CD4-positive, CD25-positive, alpha-beta regulatory T cell (primary cell): ENCODE data around the gene P2RY8. TPM values are rescaled to one million over a fixed set of nuclear protein-coding genes. Genes with fewer than 3 reads are reported as not detected.
A peak's percentile ranks its signal among the peaks of the same experiment; 100 is the strongest.
"Not testable (repeated sequence)": the region's sequence is repeated elsewhere in the genome, so short reads cannot be mapped to it uniquely, and the experiment has no call there.

Experiments
- ATAC-seq, 2 donors: fragments of 150-1000 bp; cut with Tn5 transposase; one replicate each; pipeline ENCODE4 v1.10.0; 2021; ENCODE audit warnings: low read depth in 2 of 2, moderate number of reproducible peaks in 2 of 2, moderate library complexity in 1 of 2
- DNase-seq, 3 donors: peaks; one replicate each; pipeline versions ENCODE4 v3.0.0 to v3.0.0-alpha.2; 2012 to 2022; ENCODE audit warnings: mixed read lengths in 1 of 3
- H3K27ac ChIP-seq: one replicate; pipeline ENCODE4 v1.7.0; 2013; ENCODE audit warnings: mild to moderate bottlenecking, low read length; ENCODE audit not compliant: insufficient read depth, poor library complexity, severe bottlenecking
- H3K27me3 ChIP-seq: one replicate; pipeline ENCODE4 v1.7.0; 2013; ENCODE audit warnings: low read length; ENCODE audit not compliant: control insufficient read depth, insufficient read depth
- H3K36me3 ChIP-seq: one replicate; pipeline ENCODE4 v1.7.0; 2013; ENCODE audit warnings: mild to moderate bottlenecking, low read length, moderate library complexity; ENCODE audit not compliant: control insufficient read depth, insufficient read depth
- H3K4me1 ChIP-seq: 2 replicates; pipeline ENCODE4 v1.7.0; 2013; ENCODE audit warnings: mild to moderate bottlenecking, low read length; ENCODE audit not compliant: insufficient read depth, control insufficient read depth, poor library complexity, severe bottlenecking
- H3K4me3 ChIP-seq: one replicate; pipeline ENCODE4 v1.7.0; 2013; ENCODE audit warnings: low read depth, mild to moderate bottlenecking, low read length, moderate library complexity
- H3K9me3 ChIP-seq, 2 experiments: 1 replicate in 1 of 2; 2 replicates in 1 of 2; pipeline ENCODE4 v1.7.0; 2013; ENCODE audit warnings: low read length in 2 of 2, mild to moderate bottlenecking in 1 of 2, moderate library complexity in 1 of 2; ENCODE audit not compliant: control insufficient read depth in 2 of 2
- H3K27ac Mint-ChIP-seq, 3 donors: one replicate each; pipeline ENCODE4 v1.8.0; 2020 to 2022; ENCODE audit warnings: mild to moderate bottlenecking in 3 of 3, mixed read lengths in 3 of 3, moderate library complexity in 2 of 3
- H3K27me3 Mint-ChIP-seq: one replicate; pipeline ENCODE4 v1.8.0; 2022; ENCODE audit warnings: mild to moderate bottlenecking, mixed read lengths
- H3K36me3 Mint-ChIP-seq: one replicate; pipeline ENCODE4 v1.8.0; 2020; ENCODE audit warnings: mixed read lengths
- H3K4me1 Mint-ChIP-seq, 4 donors: one replicate each; pipeline ENCODE4 v1.8.0; 2020 to 2022; ENCODE audit warnings: mixed read lengths in 4 of 4, mild to moderate bottlenecking in 1 of 4
- H3K4me3 Mint-ChIP-seq, 4 donors: one replicate each; pipeline ENCODE4 v1.8.0; 2020 to 2022; ENCODE audit warnings: mild to moderate bottlenecking in 4 of 4, mixed read lengths in 4 of 4, moderate library complexity in 3 of 4
- H3K9me3 Mint-ChIP-seq, 7 donors: one replicate each; pipeline ENCODE4 v1.8.0; 2020 to 2022; ENCODE audit warnings: mixed read lengths in 7 of 7, mild to moderate bottlenecking in 3 of 7, moderate library complexity in 2 of 7
- polyA plus RNA-seq, 4 donors: library from polyadenylated mRNA; unstranded; fragments of 300-500 nt; fragmentation: Illumina TruSeq; gene quantifications; one replicate each; pipeline ENCODE4 v1.2.3, GENCODE V29; 2021
- total RNA-seq: library from RNA; stranded (reverse); gene quantifications from one replicate; pipeline ENCODE4 v1.2.3, GENCODE V29; 2022

Gene P2RY8
- total and polyA plus RNA-seq, 5 donors from 2014 or later: 158 to 222 (median 195) TPM

- H3K27ac ChIP-seq: no peak overlapping the region
- H3K4me3 ChIP-seq: no peak overlapping the region
- no peaks in the 10 kb centered on the region for H3K27me3 ChIP-seq
- peak overlapping the region in 2 of 3 donors; percentile 75 to 86 for H3K27ac Mint-ChIP-seq
- peak in 1 of 3 donors; percentile 31 for DNase-seq
- peak overlapping the region in 2 of 4 donors; percentile 15 to 73 for H3K4me3 Mint-ChIP-seq
- ATAC-seq: peak; percentile 25 to 31
- peaks cover 39% of the 10 kb centered on the region for H3K36me3 ChIP-seq
- H3K36me3 Mint-ChIP-seq: peaks cover 32% of the 10 kb centered on the region
- H3K9me3 ChIP-seq: no peaks in the 10 kb centered on the region
- peaks cover 5 to 53% (median 12%) of the 10 kb centered on the region in 4 donors for H3K4me1 Mint-ChIP-seq
- peaks cover 3% of the 10 kb centered on the region for H3K4me1 ChIP-seq
- H3K27me3 Mint-ChIP-seq: no peaks in the 10 kb centered on the region
- H3K9me3 Mint-ChIP-seq: peaks cover 0 to 3% (median 0%) of the 10 kb centered on the region in 7 donors
Observed at GRCh38 chrX:1493877-1494510, 43.0 kb downstream of the P2RY8 start.

GRCh38 chrX:1493412-1493811 is 43.6 kb downstream of the P2RY8 start:
- no peaks in the 10 kb centered on the region for H3K27me3 Mint-ChIP-seq
- no peak for DNase-seq
- H3K4me3 ChIP-seq: no peak overlapping the region
- no peaks in the 10 kb centered on the region for H3K9me3 ChIP-seq
- H3K9me3 Mint-ChIP-seq: peaks cover 0 to 3% (median 0%) of the 10 kb centered on the region in 7 donors
- H3K4me1 ChIP-seq: peaks cover 3% of the 10 kb centered on the region
- no peak overlapping the region for H3K27ac ChIP-seq
- peak overlapping the region; percentile 74 to 90 (median 75) for H3K27ac Mint-ChIP-seq
- H3K36me3 Mint-ChIP-seq: peaks cover 38% of the 10 kb centered on the region
- peak overlapping the region in 2 of 4 donors; percentile 43 to 73 for H3K4me3 Mint-ChIP-seq
- no peak for ATAC-seq
- H3K36me3 ChIP-seq: peaks cover 45% of the 10 kb centered on the region
- H3K27me3 ChIP-seq: no peaks in the 10 kb centered on the region
- peaks cover 5 to 53% (median 12%) of the 10 kb centered on the region in 4 donors for H3K4me1 Mint-ChIP-seq

- H3K4me1 Mint-ChIP-seq: peaks cover 5 to 54% (median 11%) of the 10 kb centered on the region in 4 donors
- DNase-seq (peak in 1 of 3 donors; percentile 21), ATAC-seq (no peak)
- H3K36me3 Mint-ChIP-seq: peaks cover 36% of the 10 kb centered on the region
- Histone ChIP-seq H3K27ac (no peak overlapping the region), H3K36me3 (peaks cover 47% of the 10 kb centered on the region), H3K4me3 (no peak overlapping the region), H3K4me1 (peaks cover 3% of the 10 kb centered on the region), H3K9me3 (no peaks in the 10 kb centered on the region), H3K27me3 (no peaks in the 10 kb centered on the region)
- peak overlapping the region in 2 of 3 donors; percentile 36 to 47 for H3K27ac Mint-ChIP-seq
- H3K27me3 Mint-ChIP-seq: no peaks in the 10 kb centered on the region
- peak overlapping the region in 1 of 4 donors; percentile 29 for H3K4me3 Mint-ChIP-seq
- peaks cover 0 to 3% (median 0%) of the 10 kb centered on the region in 7 donors for H3K9me3 Mint-ChIP-seq
Observed at GRCh38 chrX:1492421-1493012, 44.5 kb downstream of the P2RY8 start.

- peaks cover 3% of the 10 kb centered on the region for H3K4me1 ChIP-seq
- Mint-ChIP-seq H3K4me3 (peak overlapping the region in 1 of 4 donors; percentile 29), H3K9me3 (peaks cover 0 to 3% (median 0%) of the 10 kb centered on the region in 7 donors), H3K4me1 (peaks cover 5 to 54% (median 13%) of the 10 kb centered on the region in 4 donors), H3K36me3 (peaks cover 42% of the 10 kb centered on the region), H3K27me3 (no peaks in the 10 kb centered on the region), H3K27ac (peak overlapping the region; percentile 36 to 56 (median 47))
- H3K36me3 ChIP-seq: peaks cover 52% of the 10 kb centered on the region
- no peak overlapping the region for H3K4me3 ChIP-seq
- no peak overlapping the region for H3K27ac ChIP-seq
- DNase-seq (peak in 2 of 3 donors; percentile 69 to 84), ATAC-seq (peak; percentile 70 to 77)
- no peaks in the 10 kb centered on the region for H3K27me3 ChIP-seq
- H3K9me3 ChIP-seq: no peaks in the 10 kb centered on the region
Observed at GRCh38 chrX:1491851-1492349, 45.1 kb downstream of the P2RY8 start.

DNA sequence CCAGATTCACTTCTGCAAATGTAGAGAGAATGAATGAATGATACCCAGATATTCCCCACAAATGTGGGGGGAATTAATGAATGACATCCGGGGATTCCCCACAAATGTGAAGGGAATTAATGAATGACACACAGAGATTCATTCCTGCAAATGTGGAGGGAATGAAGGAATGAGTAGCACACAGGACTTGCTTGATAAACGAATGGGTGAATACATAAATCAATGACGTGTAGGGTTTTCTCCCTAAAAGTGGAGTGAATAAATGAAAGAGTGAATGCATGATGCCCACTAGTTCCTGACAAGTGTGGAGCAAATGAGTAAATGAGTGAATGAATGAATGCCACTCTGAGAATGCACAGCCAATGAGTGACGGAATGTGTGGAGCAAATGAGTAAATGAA is 45.7 kb downstream of the P2RY8 start:
- H3K27ac ChIP-seq, H3K27me3 ChIP-seq, H3K27me3 Mint-ChIP-seq, H3K9me3 ChIP-seq, DNase-seq, ATAC-seq, H3K4me3 Mint-ChIP-seq, H3K4me1 ChIP-seq, H3K9me3 Mint-ChIP-seq, H3K4me3 ChIP-seq: not testable (repeated sequence)
- peak overlapping the region in 1 of 3 donors; percentile 47 for H3K27ac Mint-ChIP-seq
- peaks cover 5 to 48% (median 14%) of the 10 kb centered on the region in 4 donors for H3K4me1 Mint-ChIP-seq
- H3K36me3 Mint-ChIP-seq: peaks cover 47% of the 10 kb centered on the region
- H3K36me3 ChIP-seq: peaks cover 54% of the 10 kb centered on the region

- not testable (repeated sequence) for DNase-seq, H3K27me3 ChIP-seq, ATAC-seq, H3K9me3 ChIP-seq, H3K27ac Mint-ChIP-seq, H3K4me3 Mint-ChIP-seq, H3K4me1 ChIP-seq, H3K4me3 ChIP-seq, H3K9me3 Mint-ChIP-seq, H3K27me3 Mint-ChIP-seq, H3K27ac ChIP-seq
- peaks cover 54% of the 10 kb centered on the region for H3K36me3 ChIP-seq
- peaks cover 51% of the 10 kb centered on the region for H3K36me3 Mint-ChIP-seq
- H3K4me1 Mint-ChIP-seq: peaks cover 5 to 43% (median 15%) of the 10 kb centered on the region in 4 donors
Observed at GRCh38 chrX:1490723-1491122, 46.3 kb downstream of the P2RY8 start.

DNA sequence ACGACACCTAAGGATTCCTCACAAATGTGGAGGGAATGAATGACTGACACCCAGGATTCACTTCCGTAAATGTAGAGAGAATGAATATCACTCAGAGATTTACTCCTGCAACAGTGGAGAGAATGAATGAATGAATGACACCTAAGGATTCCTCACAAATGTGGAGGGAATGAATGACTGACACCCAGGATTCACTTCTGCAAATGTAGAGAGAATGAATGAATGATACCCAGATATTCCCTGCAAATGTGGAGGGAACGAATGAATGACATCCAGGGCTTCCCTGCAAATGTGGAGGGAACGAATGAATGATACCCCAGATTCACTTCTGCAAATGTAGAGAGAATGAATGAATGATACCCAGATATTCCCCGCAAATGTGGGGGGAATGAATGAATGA is 47.6 kb downstream of the P2RY8 start:
- not testable (repeated sequence) for H3K27ac Mint-ChIP-seq, H3K27me3 ChIP-seq, H3K9me3 Mint-ChIP-seq, H3K4me3 ChIP-seq, H3K27me3 Mint-ChIP-seq, DNase-seq, H3K4me3 Mint-ChIP-seq, H3K4me1 ChIP-seq, ATAC-seq, H3K27ac ChIP-seq, H3K9me3 ChIP-seq
- Mint-ChIP-seq H3K36me3 (peaks cover 46% of the 10 kb centered on the region), H3K4me1 (peaks cover 5 to 35% (median 15%) of the 10 kb centered on the region in 4 donors)
- peaks cover 58% of the 10 kb centered on the region for H3K36me3 ChIP-seq
